ENCODE data around the gene BIRC7.

Gene BIRC7

DNA sequence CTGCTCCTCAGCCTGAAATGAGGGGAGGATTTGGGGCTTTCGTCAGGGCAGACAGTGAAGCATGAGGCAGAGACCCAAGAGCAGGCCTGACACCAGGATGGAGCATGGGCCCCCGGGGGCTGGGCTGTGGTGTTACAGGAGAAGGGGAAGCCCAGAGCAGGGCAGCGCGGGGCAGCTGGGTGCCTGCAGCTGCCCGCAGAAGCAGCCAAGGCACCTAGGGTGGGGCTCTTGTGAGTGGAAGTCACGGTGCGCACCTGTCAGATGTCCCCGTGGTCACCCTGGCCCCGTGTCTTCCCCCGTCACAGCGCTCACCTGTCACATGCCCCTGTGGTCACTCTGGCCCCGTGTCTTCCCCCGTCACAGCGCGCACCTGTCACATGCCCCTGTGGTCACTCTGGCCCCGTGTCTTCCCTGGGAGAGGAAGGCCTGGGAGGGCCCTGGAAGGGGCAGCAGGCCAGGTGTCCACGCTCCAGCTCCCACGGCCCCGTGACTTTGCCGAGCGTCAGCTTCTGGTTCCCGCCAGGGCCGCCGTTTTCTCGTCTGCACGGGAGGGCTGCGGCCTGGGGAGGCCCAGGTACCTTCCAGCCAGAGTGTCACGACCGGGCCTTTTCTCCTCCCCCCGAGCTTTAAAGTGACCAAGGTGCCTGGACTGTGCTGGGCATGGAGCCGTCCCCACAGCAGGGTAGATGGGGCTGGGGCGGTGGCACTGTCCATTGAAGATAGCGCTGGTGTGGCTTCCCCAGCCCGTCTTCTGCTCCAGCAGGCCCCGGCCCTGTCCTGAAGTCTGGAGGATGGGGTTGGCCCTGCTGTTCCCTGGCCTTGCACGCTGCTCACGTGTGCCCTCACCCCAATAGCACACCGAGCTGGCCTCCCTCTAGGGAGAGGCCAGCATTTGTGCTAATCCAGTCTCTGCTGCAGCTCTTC lies 46.3 kb downstream of the BIRC7 start:
- DNase-seq (ENCODE audit: low read depth), result no peak

DNA sequence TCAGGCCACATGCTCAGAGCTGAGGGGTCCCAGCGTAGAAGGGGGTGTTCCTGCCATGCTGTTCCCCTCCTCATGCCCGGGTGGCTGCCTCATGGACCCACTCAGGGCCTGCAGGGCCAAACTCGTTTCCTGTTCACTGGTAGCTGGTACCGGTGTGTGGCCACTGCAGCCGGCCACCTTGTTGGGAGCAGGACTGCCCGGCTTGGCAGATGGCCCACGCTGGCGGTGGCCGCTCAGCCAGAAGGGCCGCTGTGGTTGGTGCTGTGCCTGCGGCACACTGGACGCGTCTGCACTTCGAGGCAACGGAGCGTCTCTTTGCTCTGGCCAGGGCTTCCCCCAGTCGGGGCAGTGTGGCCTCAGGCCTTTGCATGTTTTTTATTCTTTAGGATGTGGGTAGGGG lies 47.2 kb downstream of the BIRC7 start:
- no peak for DNase-seq (ENCODE audit: low read depth)

DNA sequence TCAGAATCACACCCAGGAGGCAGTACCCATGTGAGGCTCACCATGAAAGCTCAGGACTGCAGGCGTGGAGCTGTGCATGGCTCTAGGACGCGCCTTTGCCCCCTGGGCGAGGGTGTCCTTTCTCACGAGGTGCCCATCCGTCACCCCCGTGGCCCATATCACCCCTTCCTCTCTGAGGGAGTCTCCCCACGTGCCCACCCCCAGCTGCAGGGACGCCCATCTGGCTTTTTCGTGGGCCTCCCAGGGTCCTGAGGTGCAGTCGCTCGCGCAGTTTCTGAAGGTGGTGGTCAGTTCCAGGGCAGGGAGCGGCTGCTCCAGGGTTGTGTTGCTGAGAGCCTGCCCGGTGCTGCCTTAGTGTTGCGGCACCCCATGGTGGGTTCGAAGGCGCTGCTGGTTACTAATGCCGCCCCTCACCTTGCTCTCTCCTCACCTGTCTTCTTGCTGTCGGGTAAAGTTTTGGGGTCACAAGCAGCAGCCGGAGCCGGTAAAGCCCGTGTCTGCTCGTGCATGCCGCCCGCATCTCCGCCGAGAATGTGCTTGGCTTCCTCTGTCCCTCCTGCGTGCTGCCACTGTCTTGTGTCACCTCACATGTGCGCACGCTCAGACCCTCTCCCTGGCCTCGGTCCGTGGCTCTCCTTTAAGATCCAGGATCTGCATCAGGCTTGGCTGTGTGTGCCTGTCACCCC lies 47.8 kb downstream of the BIRC7 start:
- DNase-seq (ENCODE audit: low read depth), result no peak

DNA sequence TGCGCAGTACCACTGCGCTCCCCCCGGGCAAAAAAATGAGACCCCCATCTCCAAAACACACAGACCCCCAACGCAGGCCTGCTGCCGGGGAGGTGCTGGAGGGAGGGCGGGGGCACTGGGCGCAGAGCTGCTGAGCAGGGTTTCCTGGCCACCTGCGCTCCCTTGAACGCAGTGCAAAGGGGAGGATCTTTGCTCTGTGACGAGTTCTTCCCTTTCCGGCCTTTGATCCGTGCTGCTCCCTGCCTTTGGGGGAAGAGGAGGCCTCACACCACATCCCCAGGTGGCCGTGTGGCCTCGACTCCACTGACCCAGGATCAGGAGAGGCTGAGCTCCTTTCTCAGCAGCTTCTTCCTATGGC lies 48.4 kb downstream of the BIRC7 start:
- no peak for DNase-seq (ENCODE audit: low read depth)

DNA sequence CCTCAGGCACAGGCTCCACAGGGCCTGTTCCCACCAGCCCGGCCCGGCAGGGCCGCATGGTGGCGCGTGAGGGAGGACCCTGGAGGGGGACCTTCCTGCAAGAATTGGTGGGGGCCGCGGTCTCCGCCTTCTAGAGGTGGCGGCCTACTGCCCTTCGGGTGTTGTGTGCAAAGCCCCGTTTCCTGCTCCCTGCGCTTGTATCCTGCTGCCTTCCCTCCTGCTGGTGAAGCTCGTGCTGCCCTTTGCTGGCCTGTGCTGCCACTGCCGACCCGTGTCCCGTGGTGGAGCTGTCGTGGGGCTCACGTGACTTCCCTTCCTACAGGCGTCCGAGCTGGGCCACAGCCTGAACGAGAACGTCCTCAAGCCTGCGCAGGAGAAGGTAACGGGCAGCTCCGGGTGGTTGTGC lies 48.8 kb downstream of the BIRC7 start:
- DNase-seq (ENCODE audit: low read depth), result no peak

DNA sequence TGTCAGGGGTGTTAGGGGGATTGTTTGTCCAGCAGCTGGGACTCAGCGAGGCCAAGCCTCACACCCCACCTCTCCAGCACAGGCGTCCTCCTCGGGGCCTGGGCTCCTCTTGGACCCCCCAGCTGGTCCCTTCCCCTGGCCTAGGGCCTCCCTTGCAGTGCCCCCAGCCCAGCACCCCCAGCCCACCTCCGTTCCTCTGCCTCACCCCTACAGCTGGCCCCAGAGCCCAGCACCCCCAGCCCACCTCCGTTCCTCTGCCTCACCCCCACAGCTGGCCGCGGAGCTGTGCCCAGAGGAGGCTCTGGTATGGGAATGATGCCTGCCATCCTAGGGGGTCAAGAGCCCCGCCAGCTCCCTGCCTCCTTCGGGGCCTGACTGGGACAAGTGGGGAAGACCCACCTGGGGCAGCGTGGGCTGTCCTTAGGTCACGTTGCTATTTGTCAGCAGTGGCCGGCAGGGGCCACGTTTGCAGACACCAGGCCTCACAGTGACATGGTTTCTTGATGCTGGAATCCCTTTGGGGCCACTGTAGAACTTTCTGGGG lies 49.3 kb downstream of the BIRC7 start:
- no peak for DNase-seq (ENCODE audit: low read depth)

DNA sequence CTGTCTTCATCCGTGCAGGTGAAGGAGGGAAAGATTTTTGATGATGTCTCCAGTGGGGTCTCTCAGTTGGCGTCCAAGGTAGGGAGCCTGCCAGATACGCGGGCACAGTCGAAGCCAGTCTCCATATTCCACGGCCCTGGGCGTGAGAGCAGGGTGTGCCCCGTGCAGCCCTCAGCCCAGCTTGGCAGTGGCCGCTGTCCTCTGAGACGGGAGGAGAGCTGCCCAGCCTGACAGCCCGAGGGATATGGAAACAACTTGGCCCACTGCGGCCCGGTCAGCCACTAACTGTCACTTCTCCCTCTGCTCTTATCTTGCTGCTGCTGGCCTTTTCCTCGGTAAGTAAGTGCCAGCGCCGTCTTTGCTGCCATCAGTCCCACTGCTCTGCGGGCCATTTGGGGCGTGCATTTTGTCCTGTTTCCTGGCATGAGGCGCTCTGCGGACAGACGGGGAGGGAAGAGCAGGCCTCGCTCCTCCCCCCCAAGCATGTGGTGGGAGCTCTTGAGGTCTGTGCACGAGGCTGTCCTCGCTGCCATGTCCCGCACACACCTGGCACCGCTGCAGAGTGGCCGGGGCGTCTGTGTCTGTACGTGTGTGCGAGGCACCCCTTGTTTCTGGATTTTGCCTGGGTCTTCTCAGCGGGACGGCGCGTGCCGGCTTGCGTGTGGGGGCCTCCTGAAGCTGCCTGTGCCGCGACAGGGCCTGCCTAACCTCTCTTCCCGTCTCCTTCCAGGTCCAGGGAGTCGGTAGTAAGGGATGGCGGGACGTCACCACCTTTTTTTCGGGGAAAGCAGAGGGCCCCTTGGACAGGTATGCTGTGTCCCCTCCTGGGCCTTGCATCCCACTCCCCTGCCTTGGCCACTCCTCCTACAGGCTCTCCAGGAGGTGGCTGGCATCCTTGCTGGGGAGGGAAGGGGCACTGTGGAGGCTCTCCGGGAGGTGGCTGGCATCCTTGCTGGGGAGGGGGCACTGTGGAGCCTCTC lies 50.2 kb downstream of the BIRC7 start:
- DNase-seq (ENCODE audit: low read depth), result no peak

DNA sequence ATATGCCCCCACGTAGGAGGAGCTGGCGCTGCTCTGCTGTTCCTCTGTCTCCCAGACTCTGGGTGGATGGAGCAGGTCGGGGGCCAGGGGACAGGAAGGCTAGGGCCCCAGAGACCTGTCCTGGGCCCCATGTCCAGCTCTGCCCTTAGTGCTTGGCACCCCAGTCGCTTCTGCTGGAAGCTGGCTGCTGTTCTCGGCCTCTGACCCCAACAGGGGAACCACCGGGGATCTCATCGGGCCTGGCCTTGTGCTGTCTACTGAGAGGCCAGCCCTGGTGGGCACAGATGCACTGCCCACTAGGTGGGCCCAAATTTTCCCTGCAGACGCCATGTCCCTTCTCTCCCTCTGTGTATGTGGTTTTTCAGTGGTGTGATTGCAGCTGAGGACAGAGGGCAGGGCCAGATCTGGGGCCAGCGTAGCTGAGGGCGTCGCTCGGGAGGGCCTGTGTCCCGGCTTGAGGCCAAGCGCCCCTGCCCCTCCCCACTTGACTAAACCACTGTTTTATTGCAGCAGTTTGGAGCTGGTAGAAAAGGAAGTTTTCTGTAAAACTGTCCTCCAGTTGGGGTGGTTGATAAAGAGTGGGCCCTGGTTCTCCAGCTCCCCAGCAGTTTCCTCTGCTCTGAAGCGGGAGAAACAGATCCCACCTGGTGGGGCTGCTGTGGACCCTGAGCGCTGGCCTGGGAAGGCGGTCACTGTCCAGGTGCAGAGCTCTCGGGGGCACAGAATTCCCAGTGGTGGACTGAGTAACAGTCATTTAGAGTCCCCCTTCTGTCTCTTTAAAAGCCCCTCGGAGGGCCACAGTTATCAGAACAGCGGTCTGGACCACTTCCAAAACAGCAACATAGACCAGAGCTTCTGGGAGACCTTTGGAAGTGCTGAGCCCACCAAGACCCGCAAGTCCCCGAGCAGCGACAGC lies 51.3 kb downstream of the BIRC7 start:
- no peak for DNase-seq (ENCODE audit: low read depth)

DNA sequence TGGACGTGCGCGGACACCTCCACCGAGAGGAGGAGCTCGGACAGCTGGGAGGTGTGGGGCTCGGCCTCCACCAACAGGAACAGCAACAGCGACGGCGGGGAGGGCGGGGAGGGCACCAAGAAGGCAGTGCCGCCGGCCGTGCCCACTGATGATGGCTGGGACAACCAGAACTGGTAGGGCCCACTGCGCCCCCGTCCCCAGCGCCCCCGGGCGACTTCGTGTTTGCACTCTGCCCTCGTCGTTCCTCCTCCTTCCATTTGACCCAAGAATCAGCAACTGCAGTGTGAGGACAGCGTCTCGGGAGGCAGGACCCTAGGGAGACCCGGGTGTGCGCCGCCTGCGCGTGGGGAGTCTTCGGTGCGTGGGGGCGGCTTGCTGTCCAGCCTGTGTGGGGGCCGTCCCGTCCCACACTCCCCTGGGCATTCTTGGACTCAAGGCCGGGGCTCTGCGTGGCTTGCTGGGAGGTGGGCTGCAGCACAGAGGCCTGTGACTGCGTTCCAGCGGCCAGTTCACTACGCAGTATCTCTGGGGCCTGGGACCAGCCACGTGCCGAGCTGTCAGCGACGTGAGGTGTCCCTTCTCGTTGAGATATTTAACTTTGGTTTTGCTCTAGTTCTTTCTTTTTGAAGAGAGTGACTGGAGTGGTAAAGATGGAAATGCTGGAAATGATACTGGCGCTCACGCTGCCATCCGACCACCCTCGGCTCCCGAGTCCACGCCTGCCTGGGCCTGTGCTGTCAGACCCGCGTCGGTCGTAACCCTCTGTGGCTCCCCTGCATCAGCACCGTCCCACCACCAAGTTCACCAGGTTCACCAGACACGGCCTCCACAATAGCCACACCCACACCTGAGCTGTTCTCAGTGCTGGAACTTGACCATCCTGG lies 52.2 kb downstream of the BIRC7 start:
- DNase-seq (ENCODE audit: low read depth), result no peak

DNA sequence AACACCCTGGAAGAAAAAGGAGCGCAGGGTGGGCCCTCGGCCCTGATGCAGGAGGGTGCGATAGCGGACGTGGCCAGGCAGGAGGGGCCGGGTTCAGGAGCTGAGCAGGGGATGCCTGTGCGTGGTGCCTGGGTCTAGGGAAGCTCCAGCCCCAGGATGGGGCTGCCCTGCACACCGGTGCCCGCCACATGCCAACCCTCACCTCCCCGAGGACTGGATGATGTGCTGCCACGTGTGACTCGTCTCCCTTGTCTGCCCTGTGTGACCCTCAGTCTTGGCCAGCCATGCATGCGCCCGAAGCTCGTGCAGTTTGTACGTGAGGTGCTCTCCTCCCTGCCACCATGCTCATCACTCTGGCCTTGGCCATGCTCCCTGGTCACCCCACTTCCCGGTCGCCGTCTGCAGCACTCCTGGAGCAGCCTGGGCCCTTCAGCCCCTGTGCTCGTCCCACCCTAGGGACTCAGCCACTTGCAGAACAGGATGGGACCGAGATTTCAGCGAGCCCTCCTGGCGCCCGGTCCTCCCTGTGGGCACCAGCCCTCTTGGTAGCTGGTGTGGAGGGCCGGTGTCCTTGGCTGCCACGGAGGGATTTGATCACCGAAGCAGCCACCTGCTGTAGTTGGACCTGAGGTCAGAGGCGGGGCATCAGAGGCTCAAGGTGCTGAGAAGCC lies 53.0 kb downstream of the BIRC7 start:
- DNase-seq (ENCODE audit: low read depth), result no peak

DNA sequence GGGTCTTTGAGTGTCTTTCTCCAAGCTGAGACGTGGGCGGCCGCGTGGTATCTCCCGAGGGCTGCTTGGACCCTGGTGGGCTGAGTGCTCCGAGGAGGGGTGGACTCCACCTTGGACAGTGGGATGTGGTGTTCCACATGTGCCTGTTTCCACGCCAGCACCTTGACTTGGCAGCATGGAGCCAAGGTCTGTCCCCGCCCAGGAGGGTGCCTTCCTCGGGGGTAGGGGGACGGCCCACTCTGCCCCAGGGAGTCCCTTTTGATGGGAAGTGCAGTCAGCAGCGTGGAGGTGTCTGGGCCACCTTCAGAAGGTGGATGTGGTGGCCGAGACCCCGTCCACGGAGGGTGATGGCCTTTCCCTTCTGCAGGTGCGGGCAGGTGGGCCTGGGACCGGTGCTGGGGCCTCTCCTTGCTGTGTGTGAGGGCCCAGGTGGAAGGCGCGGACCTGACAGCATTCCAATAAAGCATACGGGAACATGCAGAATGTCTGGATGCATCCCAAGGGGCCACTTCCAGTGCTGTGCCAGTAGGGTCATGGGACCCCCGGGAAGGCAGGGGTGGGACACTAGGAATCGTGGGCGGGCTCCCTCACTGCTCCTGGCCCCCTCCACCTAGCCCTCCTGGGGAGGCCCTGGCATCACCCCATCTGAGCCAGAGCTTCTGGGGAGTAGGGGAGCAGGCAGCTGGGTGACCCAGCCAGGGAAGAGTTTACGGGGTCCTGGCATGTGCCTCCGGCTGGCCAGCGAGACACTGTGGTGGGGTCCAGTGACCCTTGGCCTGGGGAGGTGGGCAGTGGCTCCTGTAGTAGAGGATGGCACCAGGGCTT lies 53.8 kb downstream of the BIRC7 start:
- DNase-seq (ENCODE audit: low read depth), result no peak
